ENCODE data around the gene MYL11.

DNA sequence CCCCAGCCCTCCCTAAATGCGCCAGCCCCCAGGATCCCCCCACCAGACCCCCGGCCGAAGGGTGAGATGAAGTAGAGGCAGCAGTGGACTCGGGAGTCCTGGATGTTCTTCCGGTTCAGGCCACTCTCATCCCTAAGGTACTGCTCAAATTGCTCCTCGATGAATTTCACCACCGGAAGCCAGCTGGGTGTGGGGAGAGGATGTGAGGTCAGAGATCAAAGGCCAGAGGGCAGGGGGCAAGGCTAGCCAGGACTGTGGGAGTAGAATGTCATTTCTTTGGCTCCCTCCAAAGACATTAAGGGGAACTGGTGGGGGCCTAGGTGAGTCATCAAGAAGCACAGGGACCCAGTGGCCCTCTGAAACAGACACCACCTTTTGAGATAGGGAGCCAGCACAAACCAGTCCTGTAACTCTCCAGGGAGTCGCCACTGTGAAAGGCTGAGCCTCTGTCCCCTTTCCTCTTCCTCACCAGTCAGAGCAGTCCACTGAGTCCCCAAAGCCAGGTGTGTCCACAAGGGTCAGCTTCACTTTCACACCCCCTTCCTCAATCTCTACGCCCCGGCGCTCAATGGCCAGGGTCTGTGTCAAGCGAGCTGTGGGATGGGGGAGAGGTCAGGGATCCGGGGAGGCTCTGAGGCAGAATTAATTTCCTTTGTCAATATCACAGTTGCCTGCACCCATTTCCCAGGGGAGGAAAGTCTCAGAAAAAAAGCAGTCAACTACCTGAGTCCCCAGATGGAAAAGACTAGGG lies 6.9 kb downstream of the MYL11 start:
- TF ChIP-seq ZNF70 (CRISPR knock-in tag; IDR thresholded peaks at IDR 0.05) = no peak
- TF ChIP-seq ZFP3 (CRISPR knock-in tag; IDR thresholded peaks at IDR 0.05) = no peak
- TF ChIP-seq ZFP30 (CRISPR knock-in tag; IDR thresholded peaks at IDR 0.05) = no peak
- TF ChIP-seq TSHZ2 (CRISPR knock-in tag; IDR thresholded peaks at IDR 0.05) = no peak
- TF ChIP-seq ZNF8 (CRISPR knock-in tag; IDR thresholded peaks at IDR 0.05) = no peak
- TF ChIP-seq ESRRG (CRISPR knock-in tag; IDR thresholded peaks at IDR 0.05) = no peak
- no peak for TF ChIP-seq PATZ1 (CRISPR knock-in tag; IDR thresholded peaks at IDR 0.05; ENCODE audit: borderline replicate concordance)
- TF ChIP-seq RARB (CRISPR knock-in tag; IDR thresholded peaks at IDR 0.05) = no peak
- TF ChIP-seq, protein P1, sequence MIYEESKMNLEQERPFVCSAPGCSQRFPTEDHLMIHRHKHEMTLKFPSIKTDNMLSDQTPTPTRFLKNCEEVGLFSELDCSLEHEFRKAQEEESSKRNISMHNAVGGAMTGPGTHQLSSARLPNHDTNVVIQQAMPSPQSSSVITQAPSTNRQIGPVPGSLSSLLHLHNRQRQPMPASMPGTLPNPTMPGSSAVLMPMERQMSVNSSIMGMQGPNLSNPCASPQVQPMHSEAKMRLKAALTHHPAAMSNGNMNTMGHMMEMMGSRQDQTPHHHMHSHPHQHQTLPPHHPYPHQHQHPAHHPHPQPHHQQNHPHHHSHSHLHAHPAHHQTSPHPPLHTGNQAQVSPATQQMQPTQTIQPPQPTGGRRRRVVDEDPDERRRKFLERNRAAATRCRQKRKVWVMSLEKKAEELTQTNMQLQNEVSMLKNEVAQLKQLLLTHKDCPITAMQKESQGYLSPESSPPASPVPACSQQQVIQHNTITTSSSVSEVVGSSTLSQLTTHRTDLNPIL (CRISPR knock-in tag; IDR thresholded peaks at IDR 0.05; ENCODE audit: low read depth) = no peak
- no peak for TF ChIP-seq ISL1 (CRISPR knock-in tag; IDR thresholded peaks at IDR 0.05)
